IMR-90 (cell line): ENCODE data around the gene SPATA12.

Experiments used
- FOS ChIP-seq: fragments of 150-350 bp; IDR thresholded peaks from 2 replicates; pipeline ENCODE4 v1.6.1; 2016; ENCODE audit warnings: low read depth, low read length
- POLR2A ChIP-seq: IDR thresholded peaks from 2 replicates; pipeline ENCODE4 v1.6.1; 2012; ENCODE audit warnings: mild to moderate bottlenecking, low read depth, low read length
- RFX5 ChIP-seq: IDR thresholded peaks from 2 replicates; pipeline ENCODE4 v1.8.0; 2012; ENCODE audit warnings: low read depth, mild to moderate bottlenecking, low read length, moderate library complexity
- SMC3 ChIP-seq: fragments of 150-350 bp; IDR thresholded peaks from 2 replicates; pipeline ENCODE4 v1.6.1; 2016; ENCODE audit warnings: low read depth, mild to moderate bottlenecking, antibody characterized with exemption, low read length, moderate library complexity
- TF ChIP-seq, protein P1 (sequence below): conservative IDR thresholded peaks from 2 replicates; pipeline ENCODE4 v1.5.1; 2012; ENCODE audit warnings: mild to moderate bottlenecking, low read depth, low read length, improper control_type of control experiment
- TF ChIP-seq, protein P2 (sequence below): fragments of 150-350 bp; IDR thresholded peaks from 2 replicates; pipeline ENCODE4 v1.6.1; 2017; ENCODE audit warnings: mild to moderate bottlenecking, antibody characterized with exemption, low read length, low read depth
- TF ChIP-seq, protein P3 (sequence below): fragments of 150-350 bp; IDR thresholded peaks from 2 replicates; pipeline ENCODE4 v1.6.1; 2016; ENCODE audit warnings: low read depth, mild to moderate bottlenecking, low read length, moderate library complexity, borderline replicate concordance

DNA sequence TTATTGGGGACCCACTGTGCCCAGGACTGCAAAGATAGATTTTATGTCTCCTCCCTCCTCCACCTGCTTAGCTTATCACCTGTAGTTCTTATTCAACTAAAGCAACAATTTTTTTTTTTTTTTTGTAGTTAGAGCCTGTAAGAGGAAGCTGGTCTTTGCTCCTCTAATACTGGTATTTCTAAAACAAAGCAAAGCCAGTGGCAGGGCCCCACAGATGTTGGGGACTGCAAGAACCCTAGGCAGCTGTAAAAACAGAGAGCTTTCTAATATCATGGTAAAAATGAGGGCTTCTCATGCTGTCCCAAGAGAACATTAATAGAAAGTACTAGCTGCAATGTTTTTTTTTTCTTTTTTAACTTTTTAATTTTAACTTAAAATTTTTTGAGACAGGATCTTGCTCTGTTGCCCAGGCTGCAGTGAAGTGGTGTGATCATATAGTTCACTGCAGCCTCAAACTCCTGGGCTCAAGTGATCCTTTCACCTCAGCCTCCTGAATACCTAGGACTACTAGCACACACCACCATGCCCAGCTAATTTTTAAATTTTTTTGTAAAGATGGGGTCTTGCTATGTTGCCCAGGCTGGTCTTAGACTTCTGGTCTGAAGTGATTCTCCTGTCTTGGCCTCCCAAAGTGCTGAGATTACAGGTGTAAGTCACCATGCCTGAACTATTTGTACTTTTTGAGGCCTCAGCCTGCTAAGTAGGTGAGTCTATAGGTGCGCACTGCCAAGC, 27.1 kb downstream of the SPATA12 start:
- TF ChIP-seq, protein P1, sequence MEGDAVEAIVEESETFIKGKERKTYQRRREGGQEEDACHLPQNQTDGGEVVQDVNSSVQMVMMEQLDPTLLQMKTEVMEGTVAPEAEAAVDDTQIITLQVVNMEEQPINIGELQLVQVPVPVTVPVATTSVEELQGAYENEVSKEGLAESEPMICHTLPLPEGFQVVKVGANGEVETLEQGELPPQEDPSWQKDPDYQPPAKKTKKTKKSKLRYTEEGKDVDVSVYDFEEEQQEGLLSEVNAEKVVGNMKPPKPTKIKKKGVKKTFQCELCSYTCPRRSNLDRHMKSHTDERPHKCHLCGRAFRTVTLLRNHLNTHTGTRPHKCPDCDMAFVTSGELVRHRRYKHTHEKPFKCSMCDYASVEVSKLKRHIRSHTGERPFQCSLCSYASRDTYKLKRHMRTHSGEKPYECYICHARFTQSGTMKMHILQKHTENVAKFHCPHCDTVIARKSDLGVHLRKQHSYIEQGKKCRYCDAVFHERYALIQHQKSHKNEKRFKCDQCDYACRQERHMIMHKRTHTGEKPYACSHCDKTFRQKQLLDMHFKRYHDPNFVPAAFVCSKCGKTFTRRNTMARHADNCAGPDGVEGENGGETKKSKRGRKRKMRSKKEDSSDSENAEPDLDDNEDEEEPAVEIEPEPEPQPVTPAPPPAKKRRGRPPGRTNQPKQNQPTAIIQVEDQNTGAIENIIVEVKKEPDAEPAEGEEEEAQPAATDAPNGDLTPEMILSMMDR: no peak
- TF ChIP-seq SMC3: no peak
- no peak for TF ChIP-seq RFX5
- TF ChIP-seq, protein P2, sequence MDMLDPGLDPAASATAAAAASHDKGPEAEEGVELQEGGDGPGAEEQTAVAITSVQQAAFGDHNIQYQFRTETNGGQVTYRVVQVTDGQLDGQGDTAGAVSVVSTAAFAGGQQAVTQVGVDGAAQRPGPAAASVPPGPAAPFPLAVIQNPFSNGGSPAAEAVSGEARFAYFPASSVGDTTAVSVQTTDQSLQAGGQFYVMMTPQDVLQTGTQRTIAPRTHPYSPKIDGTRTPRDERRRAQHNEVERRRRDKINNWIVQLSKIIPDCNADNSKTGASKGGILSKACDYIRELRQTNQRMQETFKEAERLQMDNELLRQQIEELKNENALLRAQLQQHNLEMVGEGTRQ: no peak
- TF ChIP-seq, protein P3, sequence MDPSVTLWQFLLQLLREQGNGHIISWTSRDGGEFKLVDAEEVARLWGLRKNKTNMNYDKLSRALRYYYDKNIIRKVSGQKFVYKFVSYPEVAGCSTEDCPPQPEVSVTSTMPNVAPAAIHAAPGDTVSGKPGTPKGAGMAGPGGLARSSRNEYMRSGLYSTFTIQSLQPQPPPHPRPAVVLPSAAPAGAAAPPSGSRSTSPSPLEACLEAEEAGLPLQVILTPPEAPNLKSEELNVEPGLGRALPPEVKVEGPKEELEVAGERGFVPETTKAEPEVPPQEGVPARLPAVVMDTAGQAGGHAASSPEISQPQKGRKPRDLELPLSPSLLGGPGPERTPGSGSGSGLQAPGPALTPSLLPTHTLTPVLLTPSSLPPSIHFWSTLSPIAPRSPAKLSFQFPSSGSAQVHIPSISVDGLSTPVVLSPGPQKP: no peak
- no peak for TF ChIP-seq POLR2A
- TF ChIP-seq FOS: no peak
